GM10248 (cell line): ENCODE results near the gene ADGRL2.

Source experiments
- CTCF ChIA-PET: fragments of 300-600 bp; sonication (Branson Sonifier 250); formaldehyde crosslinking; extraction: SDS; loops from one replicate; lab custom pipeline; 2021; ENCODE audit warnings: antibody characterized with exemption; lab: Yijun Ruan, JAX
- POLR2A ChIA-PET: fragments of 350-650 bp; sonication (Branson Sonifier 250); formaldehyde crosslinking; extraction: SDS; loops from one replicate; lab custom pipeline; 2020; ENCODE audit warnings: antibody characterized with exemption; lab: Yijun Ruan, JAX
- DNase-seq: peaks from one replicate; pipeline ENCODE4 v3.0.0; 2012; ENCODE audit errors: extremely low spot score
- TF ChIP-seq, protein P1 (sequence below): IDR thresholded peaks from 2 replicates; pipeline ENCODE4 v1.5.1; 2012; ENCODE audit warnings: mild to moderate bottlenecking, low read depth; ENCODE audit errors: extremely low read depth, missing control alignments, control extremely low read depth

ADGRL2 gene

DNA sequence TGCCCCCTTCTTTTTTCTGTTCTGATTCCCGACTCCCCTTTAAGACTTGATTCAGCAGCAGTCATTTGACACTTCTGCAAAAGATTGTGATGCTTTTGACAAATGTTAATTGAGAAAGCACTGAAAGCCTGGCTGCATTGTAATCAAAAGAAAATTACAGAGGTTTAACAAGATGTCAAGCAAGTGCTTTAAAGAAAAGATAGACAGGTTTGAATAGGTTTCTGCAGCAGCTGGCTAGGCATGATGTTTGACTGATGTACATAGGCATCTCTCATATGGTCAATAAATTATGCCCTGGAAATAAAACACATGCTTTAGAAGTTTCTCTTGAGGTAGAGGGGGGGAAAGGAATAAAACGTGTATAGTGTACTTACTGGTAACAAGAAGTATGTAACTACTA is 147.8 kb downstream of the ADGRL2 start:
- TF ChIP-seq, protein P1, sequence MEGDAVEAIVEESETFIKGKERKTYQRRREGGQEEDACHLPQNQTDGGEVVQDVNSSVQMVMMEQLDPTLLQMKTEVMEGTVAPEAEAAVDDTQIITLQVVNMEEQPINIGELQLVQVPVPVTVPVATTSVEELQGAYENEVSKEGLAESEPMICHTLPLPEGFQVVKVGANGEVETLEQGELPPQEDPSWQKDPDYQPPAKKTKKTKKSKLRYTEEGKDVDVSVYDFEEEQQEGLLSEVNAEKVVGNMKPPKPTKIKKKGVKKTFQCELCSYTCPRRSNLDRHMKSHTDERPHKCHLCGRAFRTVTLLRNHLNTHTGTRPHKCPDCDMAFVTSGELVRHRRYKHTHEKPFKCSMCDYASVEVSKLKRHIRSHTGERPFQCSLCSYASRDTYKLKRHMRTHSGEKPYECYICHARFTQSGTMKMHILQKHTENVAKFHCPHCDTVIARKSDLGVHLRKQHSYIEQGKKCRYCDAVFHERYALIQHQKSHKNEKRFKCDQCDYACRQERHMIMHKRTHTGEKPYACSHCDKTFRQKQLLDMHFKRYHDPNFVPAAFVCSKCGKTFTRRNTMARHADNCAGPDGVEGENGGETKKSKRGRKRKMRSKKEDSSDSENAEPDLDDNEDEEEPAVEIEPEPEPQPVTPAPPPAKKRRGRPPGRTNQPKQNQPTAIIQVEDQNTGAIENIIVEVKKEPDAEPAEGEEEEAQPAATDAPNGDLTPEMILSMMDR: no peak
- CTCF ChIA-PET: interaction anchor here (1.4 to 1.9 kb wide), 2 partner anchors 12 to 16 kb away, joined by 3 to 5 read pairs; no protein-coding TSS in a partner anchor

DNA sequence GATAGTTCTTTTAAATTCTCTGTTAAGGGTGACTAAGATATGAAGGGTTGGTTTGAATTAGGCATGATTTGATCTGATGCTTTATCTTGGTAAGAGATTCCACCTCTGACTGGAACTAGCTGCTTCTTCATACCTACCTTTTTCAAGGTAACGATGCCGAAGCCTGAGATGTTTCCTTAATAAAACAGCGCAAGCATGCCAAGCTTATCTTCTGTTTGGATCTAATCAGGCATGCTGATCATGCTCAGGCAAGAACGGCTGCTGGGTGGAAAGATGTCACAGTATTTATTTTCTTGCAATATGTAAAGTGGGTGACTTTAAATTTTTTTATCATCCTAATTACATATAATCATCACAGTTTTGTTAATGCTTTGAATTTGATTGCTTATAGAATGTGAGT is 148.7 kb downstream of the ADGRL2 start:
- ChIA-PET POLR2A (no interaction called here), CTCF (interaction anchor here (1.9 kb wide), 1 partner anchor 12 kb away, joined by 5 read pairs; no protein-coding TSS in a partner anchor)
- TF ChIP-seq, protein P1: no peak
- no peak for DNase-seq

More for the DNA sequence above, 147.8 kb downstream of the ADGRL2 start:
- POLR2A ChIA-PET: no interaction called here
- DNase-seq: no peak

DNA sequence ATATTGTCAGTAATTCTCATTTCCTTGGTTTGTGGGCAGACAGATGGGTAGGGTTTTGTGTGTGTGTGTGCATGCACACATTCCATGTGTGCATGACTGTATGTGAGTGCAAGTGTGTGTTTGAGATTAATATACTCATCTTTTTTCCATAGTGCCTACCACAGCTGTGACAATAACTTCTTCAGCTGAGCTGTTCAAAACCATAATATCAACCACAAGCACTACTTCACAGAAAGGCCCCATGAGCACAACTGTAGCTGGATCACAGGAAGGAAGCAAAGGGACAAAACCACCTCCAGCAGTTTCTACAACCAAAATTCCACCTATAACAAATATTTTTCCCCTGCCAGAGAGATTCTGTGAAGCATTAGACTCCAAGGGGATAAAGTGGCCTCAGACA is 149.3 kb downstream of the ADGRL2 start:
- CTCF ChIA-PET: interaction anchor here (1.9 kb wide), 1 partner anchor 11 kb away, joined by 5 read pairs; no protein-coding TSS in a partner anchor
- no peak for DNase-seq
- TF ChIP-seq, protein P1: no peak
- POLR2A ChIA-PET: no interaction called here

DNA sequence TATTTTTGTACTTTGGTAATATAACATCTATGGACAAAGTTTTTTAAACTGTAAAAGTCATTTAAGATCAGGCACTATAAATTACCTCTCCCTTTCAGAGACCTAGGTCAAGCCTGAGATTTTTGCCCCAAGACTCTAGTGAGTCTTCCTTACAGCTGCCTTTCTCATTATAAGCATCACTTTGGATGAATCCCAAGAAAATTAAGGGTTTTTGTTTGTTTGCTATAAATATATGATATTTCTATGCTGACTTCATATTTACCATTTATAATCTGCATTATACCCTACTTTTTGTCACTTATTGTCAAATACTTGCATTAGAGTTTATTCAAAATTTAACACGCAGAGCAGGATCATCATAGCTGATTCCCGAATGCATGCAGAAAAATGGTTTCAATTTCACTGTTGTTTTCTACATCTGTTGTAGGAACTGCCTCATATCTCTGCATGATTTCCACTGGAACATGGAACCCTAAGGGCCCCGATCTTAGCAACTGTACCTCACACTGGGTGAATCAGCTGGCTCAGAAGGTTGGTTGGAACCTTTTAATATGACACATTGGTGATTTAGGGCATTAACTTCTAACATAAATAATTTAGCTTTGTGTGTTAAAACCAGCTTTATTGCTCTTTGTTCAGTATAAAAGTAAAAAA is 150.0 kb downstream of the ADGRL2 start:
- DNase-seq: no peak
- CTCF ChIA-PET: interaction anchor here (1.9 kb wide), 1 partner anchor 10 kb away, joined by 5 read pairs; no protein-coding TSS in a partner anchor
- POLR2A ChIA-PET: no interaction called here
- TF ChIP-seq, protein P1: no peak

DNA sequence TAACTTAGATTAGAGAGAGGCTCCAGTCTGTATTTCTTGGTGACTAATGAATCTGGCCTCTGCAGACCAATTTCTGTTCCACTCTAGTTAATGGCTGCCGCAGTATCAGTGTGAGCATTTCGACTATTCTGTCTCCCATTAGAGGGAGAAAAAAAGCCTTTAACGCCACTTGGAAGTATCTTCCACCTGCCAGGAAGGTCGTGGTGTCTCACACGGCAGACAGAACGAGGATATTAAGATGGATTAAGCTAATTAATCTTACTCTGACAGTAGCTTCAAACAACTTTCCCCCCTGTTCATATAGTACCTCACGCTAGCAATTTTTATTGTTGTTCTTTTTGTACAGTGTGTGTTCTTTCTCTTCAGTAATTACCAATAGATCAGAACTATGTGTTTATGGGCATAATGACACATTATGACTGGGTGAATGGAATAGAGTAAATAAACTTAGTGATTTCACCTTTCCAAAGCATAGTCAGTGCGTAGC is 153.8 kb downstream of the ADGRL2 start:
- CTCF ChIA-PET: no interaction called here
- no peak for DNase-seq
- POLR2A ChIA-PET: no interaction called here
- TF ChIP-seq, protein P1: no peak

DNA sequence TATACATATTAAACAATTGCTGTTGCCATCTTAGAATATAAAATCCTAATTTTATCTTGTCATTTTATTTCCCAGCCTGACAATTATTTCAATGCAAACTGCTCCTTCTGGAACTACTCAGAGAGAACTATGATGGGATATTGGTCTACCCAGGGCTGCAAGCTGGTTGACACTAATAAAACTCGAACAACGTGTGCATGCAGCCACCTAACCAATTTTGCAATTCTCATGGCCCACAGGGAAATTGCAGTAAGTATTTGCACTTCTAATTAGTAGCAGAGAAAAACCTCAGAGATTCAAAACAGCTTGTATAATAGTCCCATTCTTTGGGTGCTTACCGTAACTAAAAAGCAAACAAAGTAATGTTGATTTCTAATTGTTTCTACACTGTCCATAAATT is 167.2 kb downstream of the ADGRL2 start:
- ChIA-PET CTCF (no interaction called here), POLR2A (no interaction called here)
- TF ChIP-seq, protein P1: no peak
- no peak for DNase-seq
